Measurements from ENCODE around the gene LMNTD1.

LMNTD1 gene

DNA sequence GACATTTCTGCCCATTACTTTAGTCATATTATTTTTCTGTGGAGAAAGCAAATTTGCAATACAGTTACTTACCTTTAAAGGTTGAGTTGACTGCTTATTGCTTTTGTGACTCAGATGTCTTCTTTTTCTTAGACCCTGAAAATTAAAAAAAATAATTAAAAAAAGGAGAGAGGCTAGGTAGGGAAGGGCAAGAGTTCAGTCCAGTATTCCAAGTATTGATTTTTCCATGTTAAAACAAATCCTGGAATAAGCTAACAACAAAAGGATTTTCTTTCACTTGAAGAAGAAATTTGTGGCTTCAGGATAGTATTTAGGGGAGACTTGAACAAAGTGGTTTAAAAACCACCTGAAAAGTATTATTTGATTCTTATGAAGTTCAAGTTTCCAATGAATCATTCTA lies 49.4 kb downstream of the LMNTD1 start:
- Histone ChIP-seq H3K4me1 (ENCODE audit: control extremely low read depth in 1 of 4, control insufficient read depth in 4 of 4, insufficient read depth in 4 of 4, low read length in 3 of 4) (peaks cover 0 to 7% (median 0%) of the 10 kb centered on the region in 4 experiments), H3K36me3 (ENCODE audit: control insufficient read depth in 4 of 4, insufficient read depth in 4 of 4, low read length in 3 of 4) (no peaks in the 10 kb centered on the region), H3K27me3 (replicated peaks in 2 of 5; ENCODE audit: control insufficient read depth in 4 of 5, insufficient read depth in 5 of 5, low read length in 4 of 5) (no peaks in the 10 kb centered on the region), H3K4me3 (ENCODE audit: control insufficient read depth in 1 of 7, extremely low read depth in 1 of 7, insufficient read depth in 4 of 7, low read depth in 2 of 7, low read length in 6 of 7) (no peak overlapping the region), H3K27ac (ENCODE audit: insufficient read depth in 1 of 2, low read depth in 1 of 2, low read length in 2 of 2, poor library complexity in 1 of 2, severe bottlenecking in 2 of 2) (no peak overlapping the region), H3K9me3 (ENCODE audit: control extremely low read depth in 1 of 5, control insufficient read depth in 4 of 5, insufficient read depth in 2 of 5, low read depth in 1 of 5, low read length in 4 of 5) (peaks cover 0 to 3% (median 0%) of the 10 kb centered on the region in 5 experiments)
- CTCF ChIA-PET, result no interaction called here
- POLR2A ChIA-PET, result no interaction called here
- no peak for DNase-seq

DNA sequence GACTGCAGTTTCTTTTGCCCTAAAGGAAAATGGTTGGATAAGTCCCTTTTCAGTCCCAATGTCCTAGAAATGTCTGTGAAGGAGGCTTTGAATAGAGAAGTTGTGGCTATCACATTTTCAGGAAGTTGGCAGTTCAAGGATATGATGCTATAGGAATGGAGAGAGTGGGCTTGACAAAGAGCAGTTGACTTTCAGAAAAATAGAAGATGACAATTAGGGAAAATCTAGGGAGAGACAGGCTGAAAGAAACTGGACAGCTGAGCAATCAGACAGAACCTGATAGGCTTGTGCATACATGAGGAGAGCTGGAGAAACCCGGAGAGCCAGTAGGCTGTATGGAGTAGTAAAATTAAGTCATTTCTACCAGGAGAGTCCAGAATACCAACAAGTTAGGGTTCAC lies 50.5 kb downstream of the LMNTD1 start:
- H3K4me3 ChIP-seq (ENCODE audit: control insufficient read depth in 1 of 7, extremely low read depth in 1 of 7, insufficient read depth in 4 of 7, low read depth in 2 of 7, low read length in 6 of 7), result no peak overlapping the region
- no peaks in the 10 kb centered on the region for H3K36me3 ChIP-seq (ENCODE audit: control insufficient read depth in 4 of 4, insufficient read depth in 4 of 4, low read length in 3 of 4)
- H3K9me3 ChIP-seq (ENCODE audit: control extremely low read depth in 1 of 5, control insufficient read depth in 4 of 5, insufficient read depth in 2 of 5, low read depth in 1 of 5, low read length in 4 of 5), result peaks cover 0 to 8% (median 2%) of the 10 kb centered on the region in 5 experiments
- ChIA-PET POLR2A (no interaction called here), CTCF (no interaction called here)
- DNase-seq, result peak in 1 of 3 donors; percentile 37
- no peaks in the 10 kb centered on the region for H3K27me3 ChIP-seq (replicated peaks in 2 of 5; ENCODE audit: control insufficient read depth in 4 of 5, insufficient read depth in 5 of 5, low read length in 4 of 5)
- peaks cover 0 to 7% (median 0%) of the 10 kb centered on the region in 4 experiments for H3K4me1 ChIP-seq (ENCODE audit: control extremely low read depth in 1 of 4, control insufficient read depth in 4 of 4, insufficient read depth in 4 of 4, low read length in 3 of 4)
- 80% methylated on average over 1 of the region's 1 CpG for WGBS (ENCODE audit: insufficient coverage)
- no peak overlapping the region for H3K27ac ChIP-seq (ENCODE audit: insufficient read depth in 1 of 2, low read depth in 1 of 2, low read length in 2 of 2, poor library complexity in 1 of 2, severe bottlenecking in 2 of 2)

DNA sequence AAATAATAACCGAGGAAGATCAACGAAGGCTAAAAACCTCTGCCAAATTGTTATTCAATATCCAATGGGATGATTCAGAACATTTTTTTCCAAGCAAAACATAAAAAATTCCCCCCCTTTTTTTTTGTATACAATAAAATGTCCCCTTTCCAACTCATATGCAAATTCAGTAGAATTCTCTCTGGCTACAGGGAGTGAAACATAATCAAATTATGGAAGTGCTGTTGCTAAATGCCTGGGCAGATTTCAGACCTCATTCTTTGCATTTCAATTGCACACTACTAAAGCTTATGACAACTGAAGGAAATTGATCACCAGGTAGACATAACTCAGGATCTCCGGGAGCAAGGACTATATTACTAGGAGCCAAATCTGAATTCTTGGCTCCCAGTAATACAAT lies 51.0 kb downstream of the LMNTD1 start:
- POLR2A ChIA-PET, result no interaction called here

DNA sequence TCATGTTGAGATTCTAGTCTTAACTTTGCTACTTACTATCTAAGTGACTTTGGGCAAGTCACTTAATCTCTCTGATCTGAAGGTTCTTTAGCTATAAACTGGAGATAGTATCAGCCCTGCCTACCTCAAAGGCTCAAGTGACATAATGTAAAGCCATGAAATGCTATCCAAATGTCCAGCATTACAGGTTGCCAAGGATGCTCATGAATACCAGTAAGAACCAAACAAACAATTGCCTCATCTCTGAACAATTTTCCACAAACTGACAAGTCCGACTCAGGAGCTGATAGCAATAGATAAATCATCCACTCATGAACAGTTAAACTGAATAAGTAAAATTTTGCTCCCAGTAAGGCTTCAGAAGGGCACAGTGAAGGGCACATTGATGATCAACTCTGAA lies 51.5 kb downstream of the LMNTD1 start:
- H3K9me3 ChIP-seq (ENCODE audit: control extremely low read depth in 1 of 5, control insufficient read depth in 4 of 5, insufficient read depth in 2 of 5, low read depth in 1 of 5, low read length in 4 of 5), result peaks cover 0 to 10% (median 2%) of the 10 kb centered on the region in 5 experiments
- POLR2A ChIA-PET, result no interaction called here
- H3K4me3 ChIP-seq (ENCODE audit: control insufficient read depth in 1 of 7, extremely low read depth in 1 of 7, insufficient read depth in 4 of 7, low read depth in 2 of 7, low read length in 6 of 7), result no peak overlapping the region
- no peak for DNase-seq
- H3K36me3 ChIP-seq (ENCODE audit: control insufficient read depth in 4 of 4, insufficient read depth in 4 of 4, low read length in 3 of 4), result no peaks in the 10 kb centered on the region
- peaks cover 0 to 9% (median 0%) of the 10 kb centered on the region in 4 experiments for H3K4me1 ChIP-seq (ENCODE audit: control extremely low read depth in 1 of 4, control insufficient read depth in 4 of 4, insufficient read depth in 4 of 4, low read length in 3 of 4)
- no peaks in the 10 kb centered on the region for H3K27me3 ChIP-seq (replicated peaks in 2 of 5; ENCODE audit: control insufficient read depth in 4 of 5, insufficient read depth in 5 of 5, low read length in 4 of 5)
- WGBS (ENCODE audit: insufficient coverage), result no CpG with 5 or more reads among the region's 1 CpG
- CTCF ChIA-PET, result interaction anchor here (1.2 kb wide), 1 partner anchor 20 kb away, joined by 3 read pairs; no protein-coding TSS in a partner anchor
- H3K27ac ChIP-seq (ENCODE audit: insufficient read depth in 1 of 2, low read depth in 1 of 2, low read length in 2 of 2, poor library complexity in 1 of 2, severe bottlenecking in 2 of 2), result no peak overlapping the region

More for the DNA sequence above, 51.0 kb downstream of the LMNTD1 start:
- DNase-seq, result no peak
- Histone ChIP-seq H3K4me3 (ENCODE audit: control insufficient read depth in 1 of 7, extremely low read depth in 1 of 7, insufficient read depth in 4 of 7, low read depth in 2 of 7, low read length in 6 of 7) (no peak overlapping the region), H3K9me3 (ENCODE audit: control extremely low read depth in 1 of 5, control insufficient read depth in 4 of 5, insufficient read depth in 2 of 5, low read depth in 1 of 5, low read length in 4 of 5) (peaks cover 0 to 9% (median 2%) of the 10 kb centered on the region in 5 experiments), H3K4me1 (ENCODE audit: control extremely low read depth in 1 of 4, control insufficient read depth in 4 of 4, insufficient read depth in 4 of 4, low read length in 3 of 4) (peaks cover 0 to 7% (median 0%) of the 10 kb centered on the region in 4 experiments), H3K27me3 (replicated peaks in 2 of 5; ENCODE audit: control insufficient read depth in 4 of 5, insufficient read depth in 5 of 5, low read length in 4 of 5) (no peaks in the 10 kb centered on the region), H3K36me3 (ENCODE audit: control insufficient read depth in 4 of 4, insufficient read depth in 4 of 4, low read length in 3 of 4) (no peaks in the 10 kb centered on the region), H3K27ac (ENCODE audit: insufficient read depth in 1 of 2, low read depth in 1 of 2, low read length in 2 of 2, poor library complexity in 1 of 2, severe bottlenecking in 2 of 2) (no peak overlapping the region)
- 100% methylated on average over 2 of the region's 3 CpGs for WGBS (ENCODE audit: insufficient coverage)
- CTCF ChIA-PET, result interaction anchor here (1.2 kb wide), 1 partner anchor 19 kb away, joined by 3 read pairs; no protein-coding TSS in a partner anchor

DNA sequence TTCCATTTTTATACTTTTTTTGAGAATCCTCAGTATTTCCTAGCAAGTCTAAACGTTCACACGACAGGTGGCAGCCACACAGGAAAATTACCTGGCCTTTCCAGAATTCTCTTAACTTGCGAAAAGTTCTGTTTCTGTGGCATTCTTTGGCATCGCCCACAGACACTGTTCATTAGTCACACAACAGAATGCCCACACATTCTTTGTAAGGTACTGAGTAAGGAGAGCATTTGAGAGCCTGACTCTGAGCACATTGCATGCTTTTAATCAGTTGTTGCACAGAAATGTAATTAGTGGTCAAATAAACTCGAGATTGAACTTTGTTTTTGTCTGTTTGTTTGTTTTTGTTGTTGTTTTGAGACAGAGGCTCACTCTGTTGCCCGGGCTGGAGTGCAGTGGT lies 52.4 kb downstream of the LMNTD1 start:
- Histone ChIP-seq H3K36me3 (ENCODE audit: control insufficient read depth in 4 of 4, insufficient read depth in 4 of 4, low read length in 3 of 4) (no peaks in the 10 kb centered on the region), H3K4me1 (ENCODE audit: control extremely low read depth in 1 of 4, control insufficient read depth in 4 of 4, insufficient read depth in 4 of 4, low read length in 3 of 4) (peaks cover 0 to 17% (median 3%) of the 10 kb centered on the region in 4 experiments), H3K27ac (ENCODE audit: insufficient read depth in 1 of 2, low read depth in 1 of 2, low read length in 2 of 2, poor library complexity in 1 of 2, severe bottlenecking in 2 of 2) (no peak overlapping the region), H3K9me3 (ENCODE audit: control extremely low read depth in 1 of 5, control insufficient read depth in 4 of 5, insufficient read depth in 2 of 5, low read depth in 1 of 5, low read length in 4 of 5) (peaks cover 0 to 10% (median 2%) of the 10 kb centered on the region in 5 experiments), H3K27me3 (replicated peaks in 2 of 5; ENCODE audit: control insufficient read depth in 4 of 5, insufficient read depth in 5 of 5, low read length in 4 of 5) (no peaks in the 10 kb centered on the region), H3K4me3 (ENCODE audit: control insufficient read depth in 1 of 7, extremely low read depth in 1 of 7, insufficient read depth in 4 of 7, low read depth in 2 of 7, low read length in 6 of 7) (no peak overlapping the region)
- ChIA-PET CTCF (no interaction called here), POLR2A (no interaction called here)
- DNase-seq, result no peak
- whole genome bisulfite sequencing (ENCODE audit: insufficient coverage), result 93% methylated on average over 5 of the region's 6 CpGs

DNA sequence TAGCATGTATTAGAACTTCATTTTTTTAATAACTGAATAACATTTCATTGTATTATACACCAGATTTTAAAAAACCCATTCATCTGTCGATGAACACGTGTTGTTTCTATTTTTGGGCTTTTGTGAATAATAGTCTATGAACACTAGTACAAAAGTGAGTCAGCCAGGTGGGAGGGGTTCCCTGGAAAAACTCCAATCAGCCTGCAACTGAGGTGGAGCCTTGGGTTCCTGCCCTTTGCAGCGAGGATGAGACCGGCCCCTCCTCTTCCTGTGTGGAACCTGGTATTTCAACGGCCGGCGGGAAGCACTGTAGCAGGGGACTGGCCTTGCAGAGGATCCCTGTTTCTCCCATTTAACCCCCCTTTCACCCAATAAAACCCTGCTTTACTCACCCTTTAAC lies 56.1 kb downstream of the LMNTD1 start:
- no peak overlapping the region for H3K4me3 ChIP-seq (ENCODE audit: control insufficient read depth in 1 of 7, extremely low read depth in 1 of 7, insufficient read depth in 4 of 7, low read depth in 2 of 7, low read length in 6 of 7)
- ChIA-PET POLR2A (no interaction called here), CTCF (no interaction called here)
- DNase-seq, result peak in 1 of 3 donors; percentile 6
- peaks cover 0 to 15% (median 5%) of the 10 kb centered on the region in 4 experiments for H3K4me1 ChIP-seq (ENCODE audit: control extremely low read depth in 1 of 4, control insufficient read depth in 4 of 4, insufficient read depth in 4 of 4, low read length in 3 of 4)
- 88% methylated on average over 2 of the region's 7 CpGs for WGBS (ENCODE audit: insufficient coverage)
- H3K9me3 ChIP-seq (ENCODE audit: control extremely low read depth in 1 of 5, control insufficient read depth in 4 of 5, insufficient read depth in 2 of 5, low read depth in 1 of 5, low read length in 4 of 5), result peaks cover 0 to 10% (median 2%) of the 10 kb centered on the region in 5 experiments
- H3K27ac ChIP-seq (ENCODE audit: insufficient read depth in 1 of 2, low read depth in 1 of 2, low read length in 2 of 2, poor library complexity in 1 of 2, severe bottlenecking in 2 of 2), result peak overlapping the region in 1 of 2 experiments; percentile 55
- H3K27me3 ChIP-seq (replicated peaks in 2 of 5; ENCODE audit: control insufficient read depth in 4 of 5, insufficient read depth in 5 of 5, low read length in 4 of 5), result no peaks in the 10 kb centered on the region
- no peaks in the 10 kb centered on the region for H3K36me3 ChIP-seq (ENCODE audit: control insufficient read depth in 4 of 4, insufficient read depth in 4 of 4, low read length in 3 of 4)

DNA sequence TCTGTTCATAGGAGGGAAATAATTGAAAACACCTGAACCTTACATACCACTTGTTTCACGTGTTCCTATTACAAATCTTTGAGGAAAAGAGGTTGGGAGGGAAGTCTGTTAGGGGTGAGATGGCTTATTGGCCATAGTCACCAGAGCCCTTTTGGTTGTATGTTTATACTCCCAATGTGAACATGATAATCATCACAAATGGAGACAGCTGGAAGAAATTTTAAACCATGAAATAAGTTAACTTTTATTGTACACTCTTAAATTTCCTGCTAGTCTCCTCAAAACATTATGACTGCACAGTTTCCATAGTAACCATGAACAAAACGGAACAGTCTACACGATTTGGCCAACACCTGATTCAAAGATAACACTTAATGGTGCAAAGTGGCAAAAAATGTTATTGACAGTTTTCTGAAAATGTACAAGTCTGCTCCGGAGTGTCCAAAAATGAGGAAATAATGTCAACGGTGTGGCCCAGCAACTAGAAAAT lies 56.9 kb downstream of the LMNTD1 start:
- 9% methylated on average over 2 of the region's 5 CpGs for WGBS (ENCODE audit: insufficient coverage)
- no peaks in the 10 kb centered on the region for H3K36me3 ChIP-seq (ENCODE audit: control insufficient read depth in 4 of 4, insufficient read depth in 4 of 4, low read length in 3 of 4)
- peak; percentile 50 to 90 (median 84) for DNase-seq
- peaks cover 0 to 15% (median 5%) of the 10 kb centered on the region in 4 experiments for H3K4me1 ChIP-seq (ENCODE audit: control extremely low read depth in 1 of 4, control insufficient read depth in 4 of 4, insufficient read depth in 4 of 4, low read length in 3 of 4)
- POLR2A ChIA-PET, result no interaction called here
- CTCF ChIA-PET, result interaction anchor here (1.1 kb wide), 2 partner anchors 22 to 25 kb away, joined by 3 read pairs; no protein-coding TSS in a partner anchor
- H3K9me3 ChIP-seq (ENCODE audit: control extremely low read depth in 1 of 5, control insufficient read depth in 4 of 5, insufficient read depth in 2 of 5, low read depth in 1 of 5, low read length in 4 of 5), result peaks cover 0 to 10% (median 2%) of the 10 kb centered on the region in 5 experiments
- H3K4me3 ChIP-seq (ENCODE audit: control insufficient read depth in 1 of 7, extremely low read depth in 1 of 7, insufficient read depth in 4 of 7, low read depth in 2 of 7, low read length in 6 of 7), result no peak overlapping the region
- peak overlapping the region; percentile 55 to 58 for H3K27ac ChIP-seq (ENCODE audit: insufficient read depth in 1 of 2, low read depth in 1 of 2, low read length in 2 of 2, poor library complexity in 1 of 2, severe bottlenecking in 2 of 2)
- H3K27me3 ChIP-seq (replicated peaks in 2 of 5; ENCODE audit: control insufficient read depth in 4 of 5, insufficient read depth in 5 of 5, low read length in 4 of 5), result no peaks in the 10 kb centered on the region
